ENCODE data around the gene PWP1.

PWP1 gene

GRCh38 chr12:107685360-107686248 is at the start of gene PWP1:
Gene PWP1 (plus strand): TSS chr12:107685799. CDS start chr12:107685900, 101 bp downstream.
- peak; percentile 97 for DNase-seq

GRCh38 chr12:107641154-107641553 is 44.4 kb upstream of the PWP1 start:
- DNase-seq: no peak

GRCh38 chr12:107642240-107642639 is 43.4 kb upstream of the PWP1 start:
- peak; percentile 7 for DNase-seq

GRCh38 chr12:107645630-107646333 is 39.8 kb upstream of the PWP1 start:
- DNase-seq: peak; percentile 85

- DNase-seq: no peak
Observed at GRCh38 chr12:107646436-107646835, 39.2 kb upstream of the PWP1 start.

DNA sequence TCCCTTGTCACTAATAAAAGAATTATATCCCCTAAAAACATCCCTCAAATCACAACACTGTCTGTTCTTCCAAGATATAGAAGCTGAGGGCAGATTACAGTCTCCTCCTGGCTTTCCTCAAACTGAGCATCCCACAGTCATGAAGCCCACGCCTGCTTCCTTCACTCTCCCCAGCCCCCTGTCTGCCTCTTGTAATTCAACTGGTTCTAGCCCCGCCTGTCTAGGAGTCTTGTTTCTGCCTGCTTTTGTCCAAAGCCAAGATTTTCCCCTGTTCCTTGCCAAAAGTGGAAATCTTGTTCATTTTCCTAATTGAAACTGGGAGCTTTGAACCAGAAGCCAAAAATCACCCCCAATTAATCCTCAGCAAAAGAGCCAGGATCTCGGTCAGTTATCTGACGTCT is 35.9 kb upstream of the PWP1 start:
- no peak for DNase-seq

DNA sequence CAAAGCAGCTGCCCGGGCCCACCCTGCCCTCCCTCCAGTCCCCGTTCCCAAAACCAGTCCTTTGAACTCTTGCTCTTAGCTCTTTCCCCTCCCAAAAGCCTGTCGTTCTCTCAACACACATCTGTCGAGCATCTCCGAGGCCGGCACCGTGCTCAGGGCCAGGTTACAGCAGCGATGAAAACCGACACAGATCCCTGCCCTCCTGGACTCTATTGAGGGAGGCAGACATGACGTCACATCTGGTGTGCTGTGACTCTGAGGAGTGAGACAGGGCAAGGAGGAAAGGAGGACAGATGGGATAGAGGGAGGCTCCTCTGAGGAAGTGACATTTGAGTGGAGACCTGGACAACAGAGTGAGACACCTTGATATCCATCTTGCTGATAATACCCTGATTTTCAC is 34.6 kb upstream of the PWP1 start:
- DNase-seq: no peak

GRCh38 chr12:107651571-107652449 is 33.8 kb upstream of the PWP1 start:
- DNase-seq: no peak

DNA sequence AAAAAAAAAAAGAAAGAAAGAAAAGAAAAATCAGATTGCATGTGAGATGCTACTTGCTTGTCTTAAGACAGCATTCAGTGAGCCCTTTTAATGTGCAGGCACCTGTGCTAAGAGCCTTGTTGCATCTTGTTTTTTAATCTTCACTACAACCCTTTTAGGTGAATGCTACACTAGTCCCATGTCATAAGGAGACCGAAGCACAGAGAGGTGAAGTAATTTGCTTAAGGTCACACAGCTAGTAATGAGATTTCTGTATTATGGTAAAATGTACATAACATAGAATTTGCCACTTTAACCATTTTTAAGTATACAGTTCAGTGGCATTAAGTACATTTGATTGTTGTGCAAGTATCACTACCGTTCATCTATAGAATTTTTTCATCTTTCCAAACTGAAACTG is 32.1 kb upstream of the PWP1 start:
- DNase-seq: no peak

GRCh38 chr12:107654873-107655272 is 30.7 kb upstream of the PWP1 start:
- no peak for DNase-seq

GRCh38 chr12:107655281-107656065 is 30.1 kb upstream of the PWP1 start:
- no peak for DNase-seq

DNA sequence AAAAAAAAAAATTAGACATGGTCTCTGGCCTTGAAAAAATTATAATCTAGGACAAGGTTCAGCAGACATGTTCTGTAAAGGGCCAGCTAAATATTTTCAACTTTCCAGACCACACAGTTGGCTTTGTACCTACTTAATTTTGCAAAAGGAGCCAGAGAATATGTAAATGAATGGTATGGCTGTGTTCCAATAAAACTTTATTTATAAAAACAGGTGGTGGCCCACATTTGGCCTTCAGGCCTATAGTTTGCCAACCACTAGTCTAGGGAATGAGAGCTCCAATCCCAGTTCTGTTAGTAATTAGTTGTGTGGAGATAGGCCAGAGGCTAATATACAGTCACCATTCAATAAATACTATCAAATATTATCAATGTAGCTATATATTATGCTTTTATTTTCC is 29.3 kb upstream of the PWP1 start:
- DNase-seq: no peak

DNA sequence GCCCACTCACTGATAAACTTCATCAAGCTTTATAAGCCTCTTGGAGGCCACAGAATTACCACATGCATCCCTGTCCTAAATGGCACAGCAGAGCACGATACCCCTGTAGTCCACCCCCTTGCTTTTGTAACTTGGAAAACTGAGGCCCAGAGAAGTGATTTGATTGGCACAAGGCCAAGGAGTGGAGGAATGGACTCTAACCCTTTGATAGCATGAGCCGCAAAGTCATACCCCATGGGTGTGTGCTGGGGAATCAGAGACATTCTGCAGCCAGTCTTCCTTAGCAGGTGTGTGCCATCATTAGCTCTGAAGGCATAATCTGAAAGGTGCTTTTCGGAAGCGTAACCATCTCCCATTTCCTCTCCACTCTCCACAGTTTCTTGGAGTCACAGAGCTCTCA is 28.5 kb upstream of the PWP1 start:
- no peak for DNase-seq

DNA sequence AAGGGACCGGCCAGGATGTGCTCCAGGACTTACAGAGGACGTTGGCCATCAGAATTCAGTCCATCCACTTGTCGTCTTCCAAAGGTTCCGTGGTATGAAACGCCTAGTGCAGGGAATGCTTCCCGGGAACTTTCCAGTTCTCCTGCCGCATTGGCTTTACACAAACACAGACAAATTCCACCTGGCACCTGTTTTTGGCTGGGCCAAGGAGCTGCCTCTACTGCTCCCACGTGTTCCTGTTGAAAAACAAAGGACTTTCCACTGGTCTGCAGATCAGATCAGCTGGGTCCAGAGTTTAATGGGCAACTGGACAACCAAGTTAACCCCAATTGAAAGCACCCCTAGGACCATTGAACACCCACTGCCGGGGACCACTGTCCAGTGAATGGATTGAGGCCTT is 28.0 kb upstream of the PWP1 start:
- DNase-seq: no peak

- DNase-seq: no peak
Observed at GRCh38 chr12:107660235-107660634, 25.4 kb upstream of the PWP1 start.

GRCh38 chr12:107660861-107661415 is 24.7 kb upstream of the PWP1 start:
- no peak for DNase-seq

GRCh38 chr12:107661830-107662229 is 23.8 kb upstream of the PWP1 start:
- no peak for DNase-seq

GRCh38 chr12:107662484-107662883 is 23.1 kb upstream of the PWP1 start:
- DNase-seq: no peak

- no peak for DNase-seq
Observed at GRCh38 chr12:107663277-107663676, 22.3 kb upstream of the PWP1 start.

DNA sequence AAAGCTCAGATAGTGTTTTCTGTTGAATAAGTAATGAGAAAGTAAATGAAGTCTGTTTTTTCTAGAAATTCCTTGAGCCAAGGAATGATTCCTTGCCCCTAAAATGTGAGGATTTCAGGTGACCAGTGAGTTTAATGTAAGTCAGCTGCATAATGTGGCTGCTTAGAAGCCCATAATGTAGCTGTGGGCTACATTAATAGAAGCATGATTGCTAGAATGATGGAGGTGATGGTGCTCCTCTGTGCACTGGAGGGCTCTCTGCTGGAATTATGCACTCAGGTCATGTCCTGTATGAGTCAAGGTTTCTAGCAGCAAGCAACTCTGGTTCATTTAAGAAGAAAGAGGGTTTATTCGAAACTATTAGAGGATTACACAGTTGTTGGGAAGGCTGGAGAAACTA is 19.6 kb upstream of the PWP1 start:
- no peak for DNase-seq

- no peak for DNase-seq
Observed at GRCh38 chr12:107667464-107667863, 18.1 kb upstream of the PWP1 start.

All from NCI-H1105 (cell line).